Measurements from ENCODE around the gene SLC9A5. TPM values are rescaled to one million over a fixed set of nuclear protein-coding genes. Genes with fewer than 3 reads are reported as not detected.
A peak's percentile ranks its signal among the peaks of the same experiment; 100 is the strongest.

The SLC9A5 gene
- total and polyA plus RNA-seq, 10 of the 15 experiments (the other 5 are each of a cell fraction or from before 2014, with no cell fraction given): 0.26 to 5.7 (median 1.5) TPM

- peak; percentile 66 for TF ChIP-seq ZNF687 (IDR thresholded peaks at IDR 0.05)
- TF ChIP-seq MYC (IDR thresholded peaks at IDR 0.05; ENCODE audit: insufficient read depth, insufficient read length, insufficient replicate concordance, low read length, severe bottlenecking): no peak
- peak in 1 of 2 experiments; percentile 18; a peak in 1 of 3 replicates for TF ChIP-seq EGR1 (IDR thresholded peaks at IDR 0.05; ENCODE audit: borderline replicate concordance in 1 of 2, low read depth in 2 of 2, low read length in 2 of 2)
- no peak for TF ChIP-seq PKNOX1 (IDR thresholded peaks at IDR 0.05)
- no peak for TF ChIP-seq E2F4 (IDR thresholded peaks at IDR 0.05; ENCODE audit: low read depth, low read length)
- no peak for TF ChIP-seq MLLT1 (IDR thresholded peaks at IDR 0.05)
- peak; percentile 52; the same call in 1 of the 2 replicates for TF ChIP-seq ZNF217 (IDR thresholded peaks at IDR 0.05)
- no peak for TF ChIP-seq NFXL1 (IDR thresholded peaks at IDR 0.05; ENCODE audit: borderline replicate concordance)
- TF ChIP-seq USF2 (IDR thresholded peaks at IDR 0.05; ENCODE audit: borderline replicate concordance, low read depth, low read length): peak; percentile 41
- no peak for TF ChIP-seq NR2C2 (IDR thresholded peaks at IDR 0.05; ENCODE audit: borderline replicate concordance, control insufficient read depth, insufficient read length, low read depth)
- no peak for TF ChIP-seq CEBPB (IDR thresholded peaks at IDR 0.05; ENCODE audit: borderline replicate concordance in 1 of 2, low read depth in 2 of 2, low read length in 2 of 2)
- no peak for TF ChIP-seq ELK1 (IDR thresholded peaks at IDR 0.05; ENCODE audit: low read depth, low read length)
- TF ChIP-seq PAX5 (IDR thresholded peaks at IDR 0.05; ENCODE audit: borderline replicate concordance, low read depth, low read length): no peak
- TF ChIP-seq ETV6 (conservative IDR thresholded peaks at IDR 0.05 in 1 of 2, IDR thresholded peaks at IDR 0.05 in 1 of 2; ENCODE audit: borderline replicate concordance in 1 of 2, low read depth in 1 of 2): no peak
- no peak for TF ChIP-seq CBX5 (IDR thresholded peaks at IDR 0.05; ENCODE audit: low read depth)
- TF ChIP-seq BCL11A (IDR thresholded peaks at IDR 0.05; ENCODE audit: low read depth, low read length): no peak
Observed at GRCh38 chr16:67248401-67249177, at the start of gene SLC9A5 (continued).
